Stomach (tissue), 9 donors: ENCODE measurements around the gene RS1. TPM values are rescaled to one million over a fixed set of nuclear protein-coding genes. Genes with fewer than 3 reads are reported as not detected.

Experiments
- DNase-seq, 2 donors: peaks; one replicate each; pipeline versions ENCODE4 v3.0.0 to v3.0.0-alpha.2; 2013 to 2019
- H3K27ac ChIP-seq, 5 donors: fragments of 200-600 bp in 4 of 5; sonication (generic) in 4 of 5; one replicate each; pipeline ENCODE4 v1.5.1; 2013 to 2019; ENCODE audit warnings: mild to moderate bottlenecking in 1 of 5, moderate library complexity in 1 of 5
- H3K27me3 ChIP-seq, 3 donors: fragments of 200-600 bp; sonication (generic); one replicate each; pipeline ENCODE4 v1.5.1; 2017 to 2019; ENCODE audit warnings: mixed run types in 1 of 3
- H3K36me3 ChIP-seq, 4 donors: fragments of 200-600 bp; sonication (generic); 1 replicate in 3 of 4; 2 replicates in 1 of 4; pipeline ENCODE4 v1.5.1; 2016 to 2019
- H3K4me1 ChIP-seq, 4 donors: fragments of 200-600 bp; sonication (generic); one replicate each; pipeline ENCODE4 v1.5.1; 2016 to 2019
- H3K4me3 ChIP-seq, 4 donors: fragments of 200-600 bp; sonication (generic) in 3 of 4; one replicate each; pipeline ENCODE4 v1.5.1; 2016 to 2019; ENCODE audit warnings: mild to moderate bottlenecking in 1 of 4
- H3K9me3 ChIP-seq, 4 donors: fragments of 200-600 bp; sonication (generic); one replicate each; pipeline ENCODE4 v1.5.1; 2016 to 2019
- CTCF ChIP-seq, 7 experiments: fragments of 450-650 bp in 4 of 7; fragments of 200-600 bp in 3 of 7; sonication (generic) in 3 of 7; IDR thresholded peaks; one replicate each; pipeline ENCODE4 v1.5.1; 2016 to 2019; ENCODE audit warnings: antibody characterized with exemption in 7 of 7, control low read depth in 2 of 7, mild to moderate bottlenecking in 1 of 7
- EP300 ChIP-seq: sonication (generic); formaldehyde crosslinking; IDR thresholded peaks from one replicate; pipeline ENCODE4 v1.6.1; 2017; ENCODE audit warnings: antibody characterized with exemption
- POLR2A ChIP-seq, 4 donors: fragments of 450-650 bp; IDR thresholded peaks; one replicate each; pipeline ENCODE4 v1.6.1; 2016; ENCODE audit warnings: antibody characterized with exemption in 4 of 4, control low read depth in 2 of 4, mild to moderate bottlenecking in 1 of 4, moderate library complexity in 1 of 4
- POLR2AphosphoS5 ChIP-seq, 3 donors: sonication (generic); formaldehyde crosslinking; IDR thresholded peaks; one replicate each; pipeline ENCODE4 v1.6.1; 2016; ENCODE audit warnings: antibody characterized with exemption in 3 of 3
- WGBS, 5 donors: extraction: QIAGEN DNeasy Blood & Tissue Kit in 3 of 5; methylation state at CpG; one replicate each; pipeline versions ENCODE4 v1.1.5 to v1.1.7; 2013 to 2018; 5-methylcytosine and 5-hydroxymethylcytosine counted together
- intact Hi-C: fragments of 100-400 bp; cut with DNase I; formaldehyde crosslinking; loops from one replicate; pipeline ENCODE4 v1.15.1; 2023; ENCODE audit warnings: low total_unique reads
- polyA plus RNA-seq, 3 donors: library from polyadenylated mRNA; stranded (reverse); fragments of 200-250 nt; gene quantifications; one replicate each; pipeline ENCODE4 v1.2.3, GENCODE V29; 2013
- total RNA-seq, 5 donors: library from RNA; depleted of rRNA; stranded (reverse); fragments of >200 nt; gene quantifications; one replicate each; pipeline versions ENCODE4 v1.1.0 to v1.2.3, GENCODE V29; 2014 to 2016
- donor health status: healthy with polysubstance abuse.
- donor health status: Bipolar disorder and iron deficiency.
- donor health status: healthy.

Gene RS1
- total and polyA plus RNA-seq, 8 donors: not detected

GRCh38 chrX:18613930-18614639, 57.8 kb downstream of the RS1 start:
- Histone ChIP-seq H3K27me3 (no peaks in the 10 kb centered on the region), H3K36me3 (peaks cover 0 to 17% (median 13%) of the 10 kb centered on the region in 4 donors), H3K9me3 (no peaks in the 10 kb centered on the region), H3K27ac (no peak overlapping the region), H3K4me3 (no peak overlapping the region), H3K4me1 (peaks cover 0 to 10% (median 2%) of the 10 kb centered on the region in 4 donors)
- 84 to 97% (median 92%) methylated on average over 3 of the region's 3 CpGs for WGBS, 5 donors
- no peak for DNase-seq
- intact Hi-C loops: no loop called here
- no peak for TF ChIP-seq POLR2A (IDR thresholded peaks at IDR 0.05)
- TF ChIP-seq POLR2AphosphoS5 (IDR thresholded peaks at IDR 0.05): no peak
- no peak for TF ChIP-seq CTCF (IDR thresholded peaks at IDR 0.05)
- TF ChIP-seq EP300: no peak

GRCh38 chrX:18607966-18608365, 63.9 kb downstream of the RS1 start:
- Histone ChIP-seq H3K4me1 (no peaks in the 10 kb centered on the region), H3K9me3 (no peaks in the 10 kb centered on the region), H3K27me3 (no peaks in the 10 kb centered on the region), H3K36me3 (peaks cover 0 to 38% (median 26%) of the 10 kb centered on the region in 4 donors), H3K4me3 (no peak overlapping the region), H3K27ac (no peak overlapping the region)
- 81 to 91% (median 86%) methylated on average over 4 of the region's 4 CpGs for WGBS, 5 donors
- TF ChIP-seq POLR2AphosphoS5 (IDR thresholded peaks at IDR 0.05): no peak
- TF ChIP-seq POLR2A (IDR thresholded peaks at IDR 0.05): no peak
- no peak for TF ChIP-seq CTCF (IDR thresholded peaks at IDR 0.05)
- TF ChIP-seq EP300: no peak
- DNase-seq: no peak
- intact Hi-C loops: no loop called here

GRCh38 chrX:18598413-18598812, 73.5 kb downstream of the RS1 start:
- H3K36me3 ChIP-seq: peaks cover 0 to 10% (median 5%) of the 10 kb centered on the region in 4 donors
- H3K27me3 ChIP-seq: no peaks in the 10 kb centered on the region
- intact Hi-C loops: no loop called here
- no peak overlapping the region for H3K27ac ChIP-seq
- WGBS, 5 donors: 64 to 93% (median 71%) methylated on average over 2 of the region's 2 CpGs
- H3K9me3 ChIP-seq: no peaks in the 10 kb centered on the region
- no peak for DNase-seq
- no peaks in the 10 kb centered on the region for H3K4me1 ChIP-seq
- TF ChIP-seq POLR2AphosphoS5 (IDR thresholded peaks at IDR 0.05) (no peak), EP300 (no peak), CTCF (IDR thresholded peaks at IDR 0.05) (no peak), POLR2A (IDR thresholded peaks at IDR 0.05) (no peak)
- no peak overlapping the region for H3K4me3 ChIP-seq

GRCh38 chrX:18596096-18596495, 75.8 kb downstream of the RS1 start:
- H3K27me3 ChIP-seq: no peaks in the 10 kb centered on the region
- TF ChIP-seq EP300 (no peak), POLR2AphosphoS5 (IDR thresholded peaks at IDR 0.05) (no peak), POLR2A (IDR thresholded peaks at IDR 0.05) (no peak), CTCF (IDR thresholded peaks at IDR 0.05) (no peak)
- H3K36me3 ChIP-seq: peaks cover 0 to 9% (median 4%) of the 10 kb centered on the region in 4 donors
- H3K4me1 ChIP-seq: no peaks in the 10 kb centered on the region
- H3K27ac ChIP-seq: peak overlapping the region in 1 of 5 donors; percentile 22
- intact Hi-C loops: no loop called here
- WGBS, 5 donors: 40 to 61% (median 46%) methylated on average over 4 of the region's 4 CpGs
- DNase-seq: peak; percentile 27 to 44
- no peaks in the 10 kb centered on the region for H3K9me3 ChIP-seq
- no peak overlapping the region for H3K4me3 ChIP-seq
